HG02981 (cell line): ENCODE results near the gene HCN4.

Experiments
- ATAC-seq: cut with Tn5 transposase; IDR thresholded peaks from one replicate; pipeline ENCODE4 v1.9.1; 2021; ENCODE audit warnings: mild to moderate bottlenecking, moderate library complexity; ENCODE audit not compliant: unreplicated experiment

HCN4 gene

GRCh38 chr15:73380661-73381060 lies 11.9 kb upstream of the HCN4 start:
- no peak for ATAC-seq

- ATAC-seq = no peak
Observed at GRCh38 chr15:73378089-73378488, 9.3 kb upstream of the HCN4 start.

GRCh38 chr15:73375755-73376305 lies 7.1 kb upstream of the HCN4 start:
- ATAC-seq = no peak

- ATAC-seq = no peak
Observed at GRCh38 chr15:73375012-73375411, 6.3 kb upstream of the HCN4 start.

- ATAC-seq = no peak
Observed at GRCh38 chr15:73374604-73375003, 5.8 kb upstream of the HCN4 start.

- ATAC-seq = no peak
Observed at GRCh38 chr15:73373221-73373620, 4.5 kb upstream of the HCN4 start.

GRCh38 chr15:73371812-73372211 lies 3.1 kb upstream of the HCN4 start:
- no peak for ATAC-seq

- no peak for ATAC-seq
Observed at GRCh38 chr15:73370151-73370550, 1.4 kb upstream of the HCN4 start.

GRCh38 chr15:73369154-73369694 lies 466 bp upstream of the HCN4 start:
- ATAC-seq = no peak

GRCh38 chr15:73367624-73368300 lies 996 bp downstream of the HCN4 start:
- no peak for ATAC-seq

GRCh38 chr15:73366766-73367623 lies 1.8 kb downstream of the HCN4 start:
- ATAC-seq = no peak

GRCh38 chr15:73364070-73364469 lies 4.7 kb downstream of the HCN4 start:
- no peak for ATAC-seq

- ATAC-seq = no peak
Observed at GRCh38 chr15:73362900-73363299, 5.9 kb downstream of the HCN4 start.

- no peak for ATAC-seq
Observed at GRCh38 chr15:73361337-73361736, 7.4 kb downstream of the HCN4 start.

GRCh38 chr15:73359651-73360050 lies 9.1 kb downstream of the HCN4 start:
- ATAC-seq = no peak

GRCh38 chr15:73357999-73358665 lies 10.6 kb downstream of the HCN4 start:
- ATAC-seq = no peak

- no peak for ATAC-seq
Observed at GRCh38 chr15:73355612-73356265, 13.0 kb downstream of the HCN4 start.

- no peak for ATAC-seq
Observed at GRCh38 chr15:73354241-73354640, 14.5 kb downstream of the HCN4 start.

- no peak for ATAC-seq
Observed at GRCh38 chr15:73353734-73354133, 15.0 kb downstream of the HCN4 start.

GRCh38 chr15:73352082-73352481 lies 16.7 kb downstream of the HCN4 start:
- ATAC-seq = no peak

- no peak for ATAC-seq
Observed at GRCh38 chr15:73349191-73349590, 19.6 kb downstream of the HCN4 start.
